Body of pancreas (tissue), 4 donors: Measurements from ENCODE around the gene TSPEAR. TPM values are rescaled to one million over a fixed set of nuclear protein-coding genes. Genes with fewer than 3 reads are reported as not detected.
A peak's percentile ranks its signal among the peaks of the same experiment; 100 is the strongest.

ENCODE experiments used
- ATAC-seq: fragments of 150-250 bp; one replicate; pipeline ENCODE4 v1.9.1; 2016
- DNase-seq, 4 donors: peaks; one replicate each; pipeline ENCODE4 v3.0.0-alpha.2; 2019
- H3K27ac ChIP-seq, 4 donors: fragments of 200-600 bp; sonication (generic); 1 replicate in 3 of 4; 2 replicates in 1 of 4; pipeline versions ENCODE4 v1.5.1 to v1.6.1; 2016 to 2019; ENCODE audit warnings: mild to moderate bottlenecking in 1 of 4, mixed read lengths in 1 of 4, moderate library complexity in 1 of 4
- H3K27me3 ChIP-seq, 2 donors: fragments of 200-600 bp; sonication (generic); one replicate each; pipeline ENCODE4 v1.6.0; 2016; ENCODE audit warnings: mild to moderate bottlenecking in 1 of 2
- H3K36me3 ChIP-seq, 2 donors: fragments of 200-600 bp; sonication (generic); replicated peaks in 1 of 2; 2 replicates each; pipeline ENCODE4 v1.5.1; 2016; ENCODE audit warnings: low read depth in 2 of 2; ENCODE audit not compliant: insufficient read depth in 1 of 2
- H3K4me1 ChIP-seq: fragments of 200-600 bp; sonication (generic); one replicate; pipeline ENCODE4 v1.6.0; 2016
- H3K4me3 ChIP-seq, 2 donors: fragments of 200-600 bp; sonication (generic); 1 replicate in 1 of 2; 2 replicates in 1 of 2; pipeline ENCODE4 v1.5.1; 2016 to 2019
- H3K9me3 ChIP-seq, 3 donors: fragments of 200-600 bp; sonication (generic); 1 replicate in 2 of 3; 2 replicates in 1 of 3; pipeline ENCODE4 v1.5.1; 2016
- POLR2A ChIP-seq, 3 donors: fragments of 450-650 bp; IDR thresholded peaks; one replicate each; pipeline ENCODE4 v1.6.1; 2016; ENCODE audit warnings: antibody characterized with exemption in 3 of 3, mild to moderate bottlenecking in 2 of 3
- WGBS, 2 donors: methylation state at CpG; one replicate each; pipeline ENCODE4 v1.1.5; 2017; 5-methylcytosine and 5-hydroxymethylcytosine counted together
- intact Hi-C: fragments of 100-400 bp; cut with DNase I; formaldehyde crosslinking; loops from one replicate; pipeline ENCODE4 v1.15.1; 2023
- total RNA-seq, 2 donors: library from RNA; depleted of rRNA; stranded (reverse); fragments of >200 nt; gene quantifications; one replicate each; pipeline ENCODE4 v1.1.0, GENCODE V29; 2016
- TF ChIP-seq, protein P1 (sequence below), 7 experiments: fragments of 450-650 bp in 4 of 7; fragments of 200-600 bp in 3 of 7; sonication (generic) in 3 of 7; IDR thresholded peaks; one replicate each; pipeline ENCODE4 v1.5.1; 2016 to 2019; ENCODE audit warnings: antibody characterized with exemption in 7 of 7

The TSPEAR gene
- total RNA-seq, 2 donors from 2014 or later = 0.52 TPM; not detected in 1

DNA sequence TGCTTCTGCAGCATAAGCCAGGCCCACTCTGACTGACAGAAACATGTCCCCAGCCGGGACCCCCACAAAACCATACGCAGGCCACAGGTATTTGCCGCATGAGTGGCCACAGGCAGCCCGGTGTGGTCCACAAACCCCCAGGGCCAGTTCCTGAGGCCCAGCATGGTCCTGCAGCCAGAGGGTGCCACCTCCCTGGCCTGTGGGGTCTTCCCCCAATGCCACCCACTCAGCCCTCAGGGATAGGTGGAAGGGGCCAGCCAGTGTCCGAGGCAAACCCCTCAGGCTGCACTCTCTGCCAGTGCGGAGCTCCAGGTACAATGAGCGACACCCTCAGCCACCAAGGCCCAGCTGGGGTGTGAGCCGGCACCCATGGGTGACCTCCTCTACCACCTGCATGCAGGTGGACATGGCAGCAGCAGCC is 46.8 kb upstream of the TSPEAR start:
- Histone ChIP-seq H3K36me3 (no peaks in the 10 kb centered on the region), H3K27ac (no peak overlapping the region), H3K9me3 (no peaks in the 10 kb centered on the region), H3K4me3 (no peak overlapping the region), H3K27me3 (no peaks in the 10 kb centered on the region), H3K4me1 (no peaks in the 10 kb centered on the region)
- DNase-seq (no peak), ATAC-seq (no peak)
- intact Hi-C loops = no loop called here
- TF ChIP-seq, protein P1, sequence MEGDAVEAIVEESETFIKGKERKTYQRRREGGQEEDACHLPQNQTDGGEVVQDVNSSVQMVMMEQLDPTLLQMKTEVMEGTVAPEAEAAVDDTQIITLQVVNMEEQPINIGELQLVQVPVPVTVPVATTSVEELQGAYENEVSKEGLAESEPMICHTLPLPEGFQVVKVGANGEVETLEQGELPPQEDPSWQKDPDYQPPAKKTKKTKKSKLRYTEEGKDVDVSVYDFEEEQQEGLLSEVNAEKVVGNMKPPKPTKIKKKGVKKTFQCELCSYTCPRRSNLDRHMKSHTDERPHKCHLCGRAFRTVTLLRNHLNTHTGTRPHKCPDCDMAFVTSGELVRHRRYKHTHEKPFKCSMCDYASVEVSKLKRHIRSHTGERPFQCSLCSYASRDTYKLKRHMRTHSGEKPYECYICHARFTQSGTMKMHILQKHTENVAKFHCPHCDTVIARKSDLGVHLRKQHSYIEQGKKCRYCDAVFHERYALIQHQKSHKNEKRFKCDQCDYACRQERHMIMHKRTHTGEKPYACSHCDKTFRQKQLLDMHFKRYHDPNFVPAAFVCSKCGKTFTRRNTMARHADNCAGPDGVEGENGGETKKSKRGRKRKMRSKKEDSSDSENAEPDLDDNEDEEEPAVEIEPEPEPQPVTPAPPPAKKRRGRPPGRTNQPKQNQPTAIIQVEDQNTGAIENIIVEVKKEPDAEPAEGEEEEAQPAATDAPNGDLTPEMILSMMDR (IDR thresholded peaks at IDR 0.05) = no peak
- no peak for TF ChIP-seq POLR2A (IDR thresholded peaks at IDR 0.05)
- WGBS, 2 donors = 88 to 100% methylated on average over 2 to 8 of the region's 8 CpGs

DNA sequence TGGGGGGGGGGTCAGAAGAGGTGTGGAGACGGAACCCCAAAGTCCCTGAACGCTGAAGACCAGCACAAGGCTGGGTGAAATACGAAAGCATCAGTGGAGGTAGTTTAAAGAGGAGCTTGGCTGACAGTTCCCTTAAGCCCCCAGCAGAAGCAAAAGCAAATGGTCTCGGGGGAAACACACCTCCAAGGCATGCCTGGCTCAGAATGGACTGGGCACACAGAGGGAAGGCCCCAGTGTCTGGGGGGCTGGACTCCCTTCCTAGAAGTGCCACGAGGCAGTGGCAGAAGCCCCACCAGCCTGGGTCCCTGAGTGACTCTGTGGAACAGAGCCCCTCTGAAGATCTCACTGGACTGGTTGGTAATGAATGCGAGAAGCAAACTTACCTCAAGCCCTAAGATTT is 46.4 kb upstream of the TSPEAR start:
- DNase-seq = no peak
- TF ChIP-seq POLR2A (IDR thresholded peaks at IDR 0.05) = no peak
- TF ChIP-seq, protein P1 (IDR thresholded peaks at IDR 0.05) = no peak
- Histone ChIP-seq H3K4me1 (no peaks in the 10 kb centered on the region), H3K27ac (no peak overlapping the region), H3K9me3 (no peaks in the 10 kb centered on the region), H3K4me3 (no peak overlapping the region), H3K36me3 (no peaks in the 10 kb centered on the region), H3K27me3 (no peaks in the 10 kb centered on the region)
- intact Hi-C loops = no loop called here
- whole genome bisulfite sequencing, 2 donors = 77 to 80% methylated on average over 4 to 6 of the region's 6 CpGs
- ATAC-seq = no peak

DNA sequence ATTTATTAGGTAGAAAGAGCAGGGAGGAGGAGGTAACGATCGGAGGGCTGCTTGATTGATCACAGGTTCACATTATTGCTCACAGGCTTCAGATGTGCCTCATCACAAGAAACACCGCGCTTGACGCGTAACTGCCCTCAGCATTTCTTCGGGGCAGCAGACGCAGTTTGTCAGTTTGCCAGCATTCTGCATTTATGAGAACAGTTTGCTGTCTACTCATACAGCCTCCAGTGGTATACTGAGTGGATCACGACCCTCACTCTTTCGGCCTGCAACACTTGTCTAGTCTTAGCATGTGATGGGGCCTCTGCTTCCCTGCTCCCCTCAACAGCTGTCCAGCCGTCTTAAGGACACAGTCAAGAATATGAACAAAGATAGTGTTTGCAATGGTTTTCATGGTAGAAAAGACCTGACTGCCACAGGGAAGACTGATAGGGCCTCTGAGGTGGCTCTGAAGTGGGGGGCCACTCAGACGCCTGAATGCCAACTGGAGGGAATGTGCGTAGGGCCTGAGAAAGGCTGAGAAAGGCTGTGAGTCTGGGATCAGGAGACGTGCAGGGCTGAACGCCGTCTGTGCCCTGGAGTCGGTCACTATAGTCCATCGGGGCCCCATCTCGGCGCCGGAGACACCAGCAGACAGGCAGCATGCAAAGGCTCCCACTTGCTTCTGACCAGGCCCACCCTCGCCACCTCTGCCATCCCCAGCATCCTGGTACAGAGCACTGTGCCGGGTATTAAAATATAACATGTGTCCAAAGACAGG is 45.2 kb upstream of the TSPEAR start:
- DNase-seq (no peak), ATAC-seq (no peak)
- Histone ChIP-seq H3K9me3 (no peaks in the 10 kb centered on the region), H3K36me3 (no peaks in the 10 kb centered on the region), H3K27me3 (no peaks in the 10 kb centered on the region), H3K4me1 (no peaks in the 10 kb centered on the region), H3K4me3 (no peak overlapping the region), H3K27ac (no peak overlapping the region)
- 81 to 83% methylated on average over 23 of the region's 23 CpGs for WGBS, 2 donors
- intact Hi-C loops = no loop called here
- TF ChIP-seq, protein P1 (IDR thresholded peaks at IDR 0.05) = no peak
- no peak for TF ChIP-seq POLR2A (IDR thresholded peaks at IDR 0.05)

DNA sequence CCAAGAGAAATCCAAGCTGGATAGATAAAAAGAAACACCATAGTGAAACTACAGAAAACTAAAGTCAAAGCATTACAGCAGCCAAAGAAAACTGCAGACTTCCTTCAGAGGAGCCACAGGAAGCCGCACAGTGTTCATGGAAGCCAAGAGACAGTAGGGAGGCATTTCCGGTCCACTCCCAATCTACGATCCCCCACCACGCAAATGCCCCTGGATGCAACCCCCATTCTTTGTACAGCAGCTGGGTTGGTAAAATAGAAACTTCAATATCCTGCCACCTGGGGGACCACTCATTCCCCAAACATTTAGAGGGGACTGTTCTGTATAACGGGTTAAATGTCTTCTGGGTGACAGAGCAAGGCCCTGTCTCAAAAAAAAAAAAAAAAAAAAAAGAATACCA is 43.9 kb upstream of the TSPEAR start:
- Histone ChIP-seq H3K27ac (no peak overlapping the region), H3K27me3 (no peaks in the 10 kb centered on the region), H3K9me3 (no peaks in the 10 kb centered on the region), H3K4me1 (no peaks in the 10 kb centered on the region), H3K36me3 (no peaks in the 10 kb centered on the region), H3K4me3 (no peak overlapping the region)
- no peak for TF ChIP-seq POLR2A (IDR thresholded peaks at IDR 0.05)
- TF ChIP-seq, protein P1 (IDR thresholded peaks at IDR 0.05) = peak in 1 of 7 experiments; percentile 8
- ATAC-seq (no peak), DNase-seq (no peak)
- intact Hi-C loops = no loop called here
- 83 to 90% methylated on average over 5 of the region's 5 CpGs for WGBS, 2 donors

DNA sequence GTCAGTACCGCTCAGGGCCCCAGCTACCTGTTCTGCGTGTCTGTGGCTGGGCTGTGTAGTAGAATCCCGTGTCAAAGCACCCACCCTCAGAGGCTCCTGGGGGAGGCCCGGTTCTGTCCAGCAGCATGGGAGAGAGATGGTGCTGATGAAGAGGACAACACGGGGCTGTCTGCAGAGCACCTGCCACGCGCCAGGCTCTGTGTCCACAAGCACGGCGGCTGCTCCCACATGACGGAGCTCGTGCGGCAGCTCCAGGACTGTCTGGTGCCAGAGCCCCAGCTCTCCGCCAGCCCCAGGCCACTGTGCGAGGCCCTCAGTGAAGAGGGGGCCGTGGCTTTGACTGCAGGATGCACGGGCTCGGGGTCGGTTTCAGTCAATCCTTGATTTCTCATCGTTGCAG is 42.0 kb upstream of the TSPEAR start:
- Histone ChIP-seq H3K9me3 (no peaks in the 10 kb centered on the region), H3K27ac (no peak overlapping the region), H3K36me3 (no peaks in the 10 kb centered on the region), H3K27me3 (no peaks in the 10 kb centered on the region), H3K4me1 (no peaks in the 10 kb centered on the region), H3K4me3 (no peak overlapping the region)
- WGBS, 2 donors = 57 to 83% methylated on average over 5 to 19 of the region's 19 CpGs
- no peak for DNase-seq
- no peak for ATAC-seq
- TF ChIP-seq, protein P1 (IDR thresholded peaks at IDR 0.05) = no peak
- TF ChIP-seq POLR2A (IDR thresholded peaks at IDR 0.05) = no peak
- intact Hi-C loops = no loop called here
